Measurements from ENCODE around the gene FES. TPM values are rescaled to one million over a fixed set of nuclear protein-coding genes. Genes with fewer than 3 reads are reported as not detected.

Gene FES
- total and polyA plus RNA-seq, 2 of the 13 experiments (the other 11 are each of a cell fraction or from before 2014, with no cell fraction given) = 4.0 to 9.5 TPM

GRCh38 chr15:90902040-90902839 lies 17.9 kb downstream of the FES start (continued):
- TF ChIP-seq ARID4A (CRISPR knock-in tag; IDR thresholded peaks at IDR 0.05; ENCODE audit: borderline replicate concordance) (peak; percentile 56; the same call in 1 of the 2 replicates), CHD4 (IDR thresholded peaks at IDR 0.05; ENCODE audit: borderline replicate concordance, low read length) (no peak), DNMT1 (CRISPR knock-in tag; IDR thresholded peaks at IDR 0.05) (no peak), HDAC2 (CRISPR knock-in tag; IDR thresholded peaks at IDR 0.05) (peak; percentile 56; the same call in 1 of the 2 replicates), ZNF124 (CRISPR knock-in tag; IDR thresholded peaks at IDR 0.05) (peak; percentile 75; the same call in 1 of the 2 replicates), MBNL3 (CRISPR knock-in tag; conservative IDR thresholded peaks at IDR 0.05) (no peak), GABPB1 (CRISPR knock-in tag; IDR thresholded peaks at IDR 0.05) (peak; percentile 61), BRCA1 (CRISPR knock-in tag; IDR thresholded peaks at IDR 0.05) (0 out of 2 replicates have a peak, but pooled peaks have one; percentile 70), YY1 (IDR thresholded peaks at IDR 0.05; ENCODE audit: insufficient read depth, insufficient replicate concordance, low read depth, low read length) (peak; percentile 28), ZNF710 (CRISPR knock-in tag; IDR thresholded peaks at IDR 0.05; ENCODE audit: borderline replicate concordance) (no peak), MAZ (IDR thresholded peaks at IDR 0.05; ENCODE audit: borderline replicate concordance, low read depth, low read length) (no peak), MAZ (CRISPR knock-in tag; IDR thresholded peaks at IDR 0.05; ENCODE audit: low read depth) (peak; percentile 71), MED1 (CRISPR knock-in tag; IDR thresholded peaks at IDR 0.05) (0 out of 2 replicates have a peak, but pooled peaks have one; percentile 14), MIER3 (CRISPR knock-in tag; IDR thresholded peaks at IDR 0.05; ENCODE audit: borderline replicate concordance) (peak; percentile 63; the same call in 1 of the 2 replicates), POLR2AphosphoS5 (IDR thresholded peaks at IDR 0.05; ENCODE audit: low read depth, low read length) (0 out of 2 replicates have a peak, but pooled peaks have one; percentile 23), YEATS2 (CRISPR knock-in tag; IDR thresholded peaks at IDR 0.05; ENCODE audit: borderline replicate concordance) (peak; percentile 71), IRF2 (CRISPR knock-in tag; IDR thresholded peaks at IDR 0.05) (peak; percentile 67; the same call in 1 of the 2 replicates), ZNF251 (CRISPR knock-in tag; IDR thresholded peaks at IDR 0.05) (no peak), KDM3A (CRISPR knock-in tag; IDR thresholded peaks at IDR 0.05; ENCODE audit: low read depth) (0 out of 2 replicates have a peak, but pooled peaks have one; percentile 63), ZNF3 (CRISPR knock-in tag; IDR thresholded peaks at IDR 0.05) (peak; percentile 62; the same call in 1 of the 2 replicates), ZSCAN31 (CRISPR knock-in tag; IDR thresholded peaks at IDR 0.05; ENCODE audit: low read depth) (0 out of 2 replicates have a peak, but pooled peaks have one; percentile 40), ZNF883 (CRISPR knock-in tag; IDR thresholded peaks at IDR 0.05; ENCODE audit: not compliant biosample characterization) (no peak), ARHGAP35 (CRISPR knock-in tag; IDR thresholded peaks at IDR 0.05; ENCODE audit: borderline replicate concordance) (peak; percentile 83; the same call in 1 of the 2 replicates), POLR2G (IDR thresholded peaks at IDR 0.05; ENCODE audit: low read depth, low read length) (peak; percentile 64; the same call in 1 of the 2 replicates), ELF3 (CRISPR knock-in tag; IDR thresholded peaks at IDR 0.05) (peak; percentile 56; the same call in 1 of the 2 replicates)

Measured in HepG2 (cell line).